ENCODE measurements around the gene FBXO9.

FBXO9 gene

DNA sequence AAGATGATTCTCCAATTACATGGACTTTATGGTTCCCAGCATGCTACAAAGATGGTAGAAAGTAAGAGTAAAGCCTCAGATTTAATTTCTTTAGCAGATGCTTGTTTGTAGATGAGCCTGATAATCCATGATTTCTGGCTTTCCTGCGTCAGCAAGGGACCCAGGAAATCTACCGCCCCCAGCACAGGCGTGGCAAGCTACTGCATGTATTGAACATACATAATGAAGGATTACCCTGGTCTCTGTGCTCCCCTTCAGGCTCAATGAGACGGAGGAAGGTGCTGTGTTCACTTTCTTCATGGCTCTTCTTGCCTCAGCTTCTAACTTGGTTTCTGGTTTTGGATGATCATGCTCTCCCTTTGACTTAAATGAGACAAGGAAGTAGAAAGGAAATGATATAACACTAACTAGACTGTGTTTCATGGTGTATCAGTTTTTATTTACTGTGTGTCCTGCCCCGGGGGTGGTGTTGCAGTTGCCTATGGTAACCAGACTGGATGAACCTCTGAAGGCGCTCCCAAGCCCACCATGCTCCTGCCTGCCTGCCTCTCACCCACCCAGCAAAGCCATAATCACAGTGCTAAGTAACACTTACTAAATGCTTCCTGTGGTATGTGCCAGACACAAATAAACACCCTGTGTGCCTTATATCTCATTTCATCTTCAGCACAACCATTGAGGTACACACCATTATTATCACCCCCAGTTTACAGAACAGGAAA is 65.5 kb downstream of the FBXO9 start:
- TF ChIP-seq, protein P1, sequence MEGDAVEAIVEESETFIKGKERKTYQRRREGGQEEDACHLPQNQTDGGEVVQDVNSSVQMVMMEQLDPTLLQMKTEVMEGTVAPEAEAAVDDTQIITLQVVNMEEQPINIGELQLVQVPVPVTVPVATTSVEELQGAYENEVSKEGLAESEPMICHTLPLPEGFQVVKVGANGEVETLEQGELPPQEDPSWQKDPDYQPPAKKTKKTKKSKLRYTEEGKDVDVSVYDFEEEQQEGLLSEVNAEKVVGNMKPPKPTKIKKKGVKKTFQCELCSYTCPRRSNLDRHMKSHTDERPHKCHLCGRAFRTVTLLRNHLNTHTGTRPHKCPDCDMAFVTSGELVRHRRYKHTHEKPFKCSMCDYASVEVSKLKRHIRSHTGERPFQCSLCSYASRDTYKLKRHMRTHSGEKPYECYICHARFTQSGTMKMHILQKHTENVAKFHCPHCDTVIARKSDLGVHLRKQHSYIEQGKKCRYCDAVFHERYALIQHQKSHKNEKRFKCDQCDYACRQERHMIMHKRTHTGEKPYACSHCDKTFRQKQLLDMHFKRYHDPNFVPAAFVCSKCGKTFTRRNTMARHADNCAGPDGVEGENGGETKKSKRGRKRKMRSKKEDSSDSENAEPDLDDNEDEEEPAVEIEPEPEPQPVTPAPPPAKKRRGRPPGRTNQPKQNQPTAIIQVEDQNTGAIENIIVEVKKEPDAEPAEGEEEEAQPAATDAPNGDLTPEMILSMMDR (conservative IDR thresholded peaks at IDR 0.05; ENCODE audit: low read depth, low read length), result no peak
- DNase-seq (ENCODE audit: low read depth), result no peak
- H3K4me3 ChIP-seq (ENCODE audit: low read depth, low read length), result no peak overlapping the region

DNA sequence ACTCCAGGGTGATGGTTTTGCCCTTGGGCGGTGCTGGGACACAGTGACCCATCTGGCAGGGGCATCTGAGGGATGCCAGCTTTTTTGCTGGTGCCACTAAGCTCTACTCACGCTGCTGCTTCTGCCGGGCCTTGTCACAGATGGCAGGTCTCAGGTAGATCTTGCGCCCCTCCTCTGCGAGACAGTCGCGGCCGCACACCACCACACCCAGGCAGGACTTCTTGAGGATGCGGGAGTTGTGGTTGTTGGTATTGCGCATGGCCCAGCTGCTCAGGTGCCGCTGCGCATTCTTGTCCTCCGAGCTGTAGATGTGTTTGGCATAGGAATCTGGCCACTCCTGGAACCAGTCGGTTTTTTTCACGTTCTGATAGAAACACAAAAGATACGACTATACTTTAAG is 68.8 kb downstream of the FBXO9 start:
- no peak for DNase-seq (ENCODE audit: low read depth)
- TF ChIP-seq, protein P1 (conservative IDR thresholded peaks at IDR 0.05; ENCODE audit: low read depth, low read length), result no peak
- H3K4me3 ChIP-seq (ENCODE audit: low read depth, low read length), result no peak overlapping the region

DNA sequence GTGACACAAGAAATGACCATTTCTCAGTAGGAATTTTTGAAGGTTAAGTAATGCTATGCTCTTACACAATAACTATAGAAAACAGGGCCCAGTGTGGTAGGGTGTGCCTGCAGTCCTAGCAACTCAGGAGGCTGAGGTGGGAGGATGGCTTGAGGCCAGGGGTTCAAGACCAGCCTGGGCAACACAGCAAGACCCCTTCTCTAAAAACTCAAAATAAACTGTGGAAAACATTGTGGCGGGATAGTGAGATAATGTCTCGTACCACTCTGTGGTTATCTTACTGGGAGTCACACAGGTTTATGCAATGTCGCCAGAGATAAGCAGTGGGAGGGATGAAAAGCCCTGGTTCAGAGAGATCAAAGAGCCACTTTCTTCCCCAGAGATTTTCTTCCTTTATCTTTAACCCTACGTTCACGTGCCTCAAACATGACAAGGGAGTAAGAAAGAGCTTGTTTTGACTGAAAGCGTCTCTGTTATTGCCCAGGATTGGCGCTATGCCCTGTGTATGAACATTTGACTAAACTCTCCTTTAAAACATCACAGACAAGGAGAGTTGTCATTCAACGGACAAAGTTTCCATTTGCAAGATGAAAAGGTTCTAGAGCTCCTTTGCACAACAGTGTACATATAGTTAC is 69.5 kb downstream of the FBXO9 start:
- TF ChIP-seq, protein P1 (conservative IDR thresholded peaks at IDR 0.05; ENCODE audit: low read depth, low read length), result no peak
- H3K4me3 ChIP-seq (ENCODE audit: low read depth, low read length), result no peak overlapping the region

DNA sequence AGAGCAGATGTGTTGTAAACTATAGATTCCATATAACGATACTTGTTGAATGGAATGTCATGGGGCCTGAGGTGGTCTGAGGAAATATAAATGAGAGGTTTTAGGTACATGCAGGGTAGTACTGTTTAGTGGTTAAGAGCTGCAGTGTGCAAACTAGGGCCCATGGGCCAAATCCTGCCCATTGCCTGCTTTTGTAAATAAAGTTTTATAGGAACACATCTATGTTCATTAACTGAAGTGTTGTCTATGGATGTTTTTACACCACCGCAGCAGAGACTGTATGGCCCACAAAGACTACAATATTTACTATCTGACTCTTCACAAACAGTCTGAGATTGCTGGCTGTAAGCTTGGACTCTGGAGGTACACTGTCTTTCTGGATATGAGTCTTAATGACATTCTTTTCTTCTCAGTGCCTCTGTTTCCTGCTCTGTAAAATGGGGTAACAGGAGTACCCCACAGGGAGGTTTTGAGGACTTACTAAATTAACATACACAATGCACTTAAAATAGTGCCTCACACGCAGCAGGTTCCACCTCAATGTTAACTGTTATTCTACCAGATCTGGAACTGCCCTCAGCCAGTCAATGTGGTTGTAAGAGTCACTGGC is 70.9 kb downstream of the FBXO9 start:
- TF ChIP-seq, protein P1 (conservative IDR thresholded peaks at IDR 0.05; ENCODE audit: low read depth, low read length), result no peak
- no peak for DNase-seq (ENCODE audit: low read depth)
- no peak overlapping the region for H3K4me3 ChIP-seq (ENCODE audit: low read depth, low read length)

More for the DNA sequence above, 69.5 kb downstream of the FBXO9 start:
- DNase-seq (ENCODE audit: low read depth), result no peak

DNA sequence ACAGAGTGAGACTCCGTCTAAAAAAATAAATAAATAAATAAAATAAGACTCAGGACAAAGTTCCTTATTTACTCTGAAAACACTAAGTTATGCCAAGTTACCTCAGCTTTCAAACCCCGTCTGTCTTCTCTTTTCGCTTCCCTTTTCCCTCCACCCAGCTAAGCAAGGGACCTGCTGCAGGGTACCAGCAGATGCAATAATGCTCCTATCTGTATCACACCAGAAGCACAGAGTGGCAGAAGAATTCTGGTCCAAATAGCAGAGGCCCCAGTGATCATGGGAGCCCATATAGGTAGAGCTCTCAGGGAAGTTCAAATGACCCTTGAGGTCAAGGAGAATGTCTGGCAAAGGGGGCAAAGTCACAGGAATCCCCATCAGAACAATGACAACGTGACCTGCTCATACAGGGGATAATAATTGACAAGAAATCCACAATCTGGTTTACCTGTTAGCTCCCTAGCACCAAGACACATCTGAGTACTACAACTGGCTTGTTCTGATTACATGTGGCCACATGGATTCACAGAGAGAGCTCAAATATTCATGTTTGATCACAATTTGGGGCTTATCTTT is 74.7 kb downstream of the FBXO9 start:
- no peak for DNase-seq (ENCODE audit: low read depth)
- TF ChIP-seq, protein P1 (conservative IDR thresholded peaks at IDR 0.05; ENCODE audit: low read depth, low read length), result no peak
- H3K4me3 ChIP-seq (ENCODE audit: low read depth, low read length), result no peak overlapping the region

DNA sequence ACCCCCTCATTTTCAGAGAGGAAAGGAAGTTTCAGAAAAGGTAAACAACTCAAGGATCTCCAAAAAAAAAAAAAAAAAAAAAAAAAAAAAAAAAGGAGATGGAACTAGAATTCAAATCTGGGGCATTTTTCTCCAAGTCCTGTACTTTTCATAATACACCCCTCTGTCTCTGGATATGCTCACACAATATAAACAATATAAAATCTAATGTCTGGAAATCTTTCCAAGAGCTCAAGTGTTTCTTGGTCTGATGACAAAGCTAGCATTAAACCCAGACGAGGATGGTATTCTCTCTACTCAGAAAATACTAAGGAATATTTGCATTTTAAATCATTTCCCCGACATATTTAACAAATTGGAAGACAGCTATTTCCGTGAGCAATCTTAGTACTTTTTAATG is 77.6 kb downstream of the FBXO9 start:
- DNase-seq (ENCODE audit: low read depth), result no peak
- TF ChIP-seq, protein P1 (conservative IDR thresholded peaks at IDR 0.05; ENCODE audit: low read depth, low read length), result no peak
- H3K4me3 ChIP-seq (ENCODE audit: low read depth, low read length), result no peak overlapping the region

Data from choroid plexus epithelial cell (primary cell).